HL-60 (cell line): ENCODE results near the gene DPH6.

ENCODE experiments used
- GABPA ChIP-seq: IDR thresholded peaks from 2 replicates; pipeline ENCODE4 v1.6.1; 2012; ENCODE audit warnings: low read depth
- POLR2AphosphoS5 ChIP-seq: IDR thresholded peaks from 2 replicates; pipeline ENCODE4 v1.6.1; 2012; ENCODE audit warnings: low read depth
- SPI1 ChIP-seq: IDR thresholded peaks from 2 replicates; pipeline ENCODE4 v1.6.1; 2012; ENCODE audit warnings: low read depth, mild to moderate bottlenecking, borderline replicate concordance
- TF ChIP-seq, protein P1 (sequence below): IDR thresholded peaks from one replicate; pipeline ENCODE4 v1.5.1; 2011; ENCODE audit warnings: low read length, control low read depth, inconsistent platforms; ENCODE audit not compliant: insufficient read depth
- TF ChIP-seq, protein P2 (sequence below): IDR thresholded peaks from 2 replicates; pipeline ENCODE4 v1.6.1; 2012; ENCODE audit warnings: low read depth; ENCODE audit not compliant: insufficient replicate concordance

- TF ChIP-seq, protein P1, sequence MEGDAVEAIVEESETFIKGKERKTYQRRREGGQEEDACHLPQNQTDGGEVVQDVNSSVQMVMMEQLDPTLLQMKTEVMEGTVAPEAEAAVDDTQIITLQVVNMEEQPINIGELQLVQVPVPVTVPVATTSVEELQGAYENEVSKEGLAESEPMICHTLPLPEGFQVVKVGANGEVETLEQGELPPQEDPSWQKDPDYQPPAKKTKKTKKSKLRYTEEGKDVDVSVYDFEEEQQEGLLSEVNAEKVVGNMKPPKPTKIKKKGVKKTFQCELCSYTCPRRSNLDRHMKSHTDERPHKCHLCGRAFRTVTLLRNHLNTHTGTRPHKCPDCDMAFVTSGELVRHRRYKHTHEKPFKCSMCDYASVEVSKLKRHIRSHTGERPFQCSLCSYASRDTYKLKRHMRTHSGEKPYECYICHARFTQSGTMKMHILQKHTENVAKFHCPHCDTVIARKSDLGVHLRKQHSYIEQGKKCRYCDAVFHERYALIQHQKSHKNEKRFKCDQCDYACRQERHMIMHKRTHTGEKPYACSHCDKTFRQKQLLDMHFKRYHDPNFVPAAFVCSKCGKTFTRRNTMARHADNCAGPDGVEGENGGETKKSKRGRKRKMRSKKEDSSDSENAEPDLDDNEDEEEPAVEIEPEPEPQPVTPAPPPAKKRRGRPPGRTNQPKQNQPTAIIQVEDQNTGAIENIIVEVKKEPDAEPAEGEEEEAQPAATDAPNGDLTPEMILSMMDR: no peak
- TF ChIP-seq GABPA: no peak
- no peak for TF ChIP-seq POLR2AphosphoS5
- TF ChIP-seq, protein P2, sequence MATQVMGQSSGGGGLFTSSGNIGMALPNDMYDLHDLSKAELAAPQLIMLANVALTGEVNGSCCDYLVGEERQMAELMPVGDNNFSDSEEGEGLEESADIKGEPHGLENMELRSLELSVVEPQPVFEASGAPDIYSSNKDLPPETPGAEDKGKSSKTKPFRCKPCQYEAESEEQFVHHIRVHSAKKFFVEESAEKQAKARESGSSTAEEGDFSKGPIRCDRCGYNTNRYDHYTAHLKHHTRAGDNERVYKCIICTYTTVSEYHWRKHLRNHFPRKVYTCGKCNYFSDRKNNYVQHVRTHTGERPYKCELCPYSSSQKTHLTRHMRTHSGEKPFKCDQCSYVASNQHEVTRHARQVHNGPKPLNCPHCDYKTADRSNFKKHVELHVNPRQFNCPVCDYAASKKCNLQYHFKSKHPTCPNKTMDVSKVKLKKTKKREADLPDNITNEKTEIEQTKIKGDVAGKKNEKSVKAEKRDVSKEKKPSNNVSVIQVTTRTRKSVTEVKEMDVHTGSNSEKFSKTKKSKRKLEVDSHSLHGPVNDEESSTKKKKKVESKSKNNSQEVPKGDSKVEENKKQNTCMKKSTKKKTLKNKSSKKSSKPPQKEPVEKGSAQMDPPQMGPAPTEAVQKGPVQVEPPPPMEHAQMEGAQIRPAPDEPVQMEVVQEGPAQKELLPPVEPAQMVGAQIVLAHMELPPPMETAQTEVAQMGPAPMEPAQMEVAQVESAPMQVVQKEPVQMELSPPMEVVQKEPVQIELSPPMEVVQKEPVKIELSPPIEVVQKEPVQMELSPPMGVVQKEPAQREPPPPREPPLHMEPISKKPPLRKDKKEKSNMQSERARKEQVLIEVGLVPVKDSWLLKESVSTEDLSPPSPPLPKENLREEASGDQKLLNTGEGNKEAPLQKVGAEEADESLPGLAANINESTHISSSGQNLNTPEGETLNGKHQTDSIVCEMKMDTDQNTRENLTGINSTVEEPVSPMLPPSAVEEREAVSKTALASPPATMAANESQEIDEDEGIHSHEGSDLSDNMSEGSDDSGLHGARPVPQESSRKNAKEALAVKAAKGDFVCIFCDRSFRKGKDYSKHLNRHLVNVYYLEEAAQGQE: no peak
- TF ChIP-seq SPI1: no peak
These were observed 166.0 kb downstream of the DPH6 start for GRCh38 chr15:35379972-35380371.
